B cell (primary cell): ENCODE results near the gene MMP11. TPM values are rescaled to one million over a fixed set of nuclear protein-coding genes. Genes with fewer than 3 reads are reported as not detected.

Source experiments
- ATAC-seq: fragments of 200-7000 bp; cut with Tn5 transposase; one replicate; pipeline ENCODE4 v1.10.0; 2021; ENCODE audit warnings: low read depth, mild to moderate bottlenecking, moderate number of reproducible peaks, moderate library complexity
- CTCF ChIA-PET: fragments of 350-600 bp; sonication (Branson Sonifier 250); formaldehyde crosslinking; loops from one replicate; lab custom pipeline; 2021; ENCODE audit warnings: antibody characterized with exemption, inconsistent platforms; lab: Charles Lee
- POLR2A ChIA-PET: fragments of 350-600 bp; sonication (Branson Sonifier 250); formaldehyde crosslinking; loops from one replicate; lab custom pipeline; 2021; ENCODE audit warnings: antibody characterized with exemption; lab: Charles Lee
- DNase-seq: peaks from one replicate; pipeline ENCODE4 v3.0.0; 2013
- H2AFZ ChIP-seq: 2 replicates; pipeline ENCODE4 v1.6.1; 2012; ENCODE audit warnings: mild to moderate bottlenecking, low read depth, low read length; ENCODE audit not compliant: insufficient read depth, poor library complexity, severe bottlenecking
- H3K27ac ChIP-seq, 2 donors: 1 replicate in 1 of 2; 2 replicates in 1 of 2; pipeline ENCODE4 v1.5.1; 2012 to 2013; ENCODE audit warnings: low read length in 2 of 2, mild to moderate bottlenecking in 2 of 2, moderate library complexity in 1 of 2
- H3K27me3 ChIP-seq, 4 experiments: fragments of 200-600 bp in 1 of 4; sonication (generic) in 1 of 4; replicated peaks in 1 of 4; 1 replicate in 2 of 4; 2 replicates in 2 of 4; pipeline versions ENCODE4 v1.6.1 to v1.7.0; 2013 to 2016; ENCODE audit warnings: low read length in 3 of 4, mild to moderate bottlenecking in 2 of 4, mixed read lengths in 1 of 4, moderate library complexity in 1 of 4; ENCODE audit not compliant: insufficient read depth in 4 of 4, control insufficient read depth in 3 of 4; ENCODE audit errors: control extremely low read depth in 1 of 4
- H3K36me3 ChIP-seq, 2 experiments: replicated peaks in 1 of 2; 1 replicate in 1 of 2; 2 replicates in 1 of 2; pipeline versions ENCODE4 v1.6.1 to v1.7.1; 2013; ENCODE audit warnings: low read length in 1 of 2; ENCODE audit not compliant: insufficient read depth in 2 of 2, control insufficient read depth in 1 of 2; ENCODE audit errors: control extremely low read depth in 1 of 2, extremely low read depth in 1 of 2
- H3K4me1 ChIP-seq, 2 donors: fragments of 200-600 bp in 1 of 2; sonication (generic) in 1 of 2; 1 replicate in 1 of 2; 2 replicates in 1 of 2; pipeline versions ENCODE4 v1.5.1 to v1.6.1; 2013 to 2017; ENCODE audit warnings: low read length in 2 of 2; ENCODE audit not compliant: control insufficient read depth in 2 of 2, insufficient read depth in 2 of 2
- H3K4me2 ChIP-seq: replicated peaks from 2 replicates; pipeline ENCODE3; 2012; ENCODE audit warnings: mild to moderate bottlenecking, low read depth, low read length; ENCODE audit not compliant: poor library complexity, severe bottlenecking
- H3K4me3 ChIP-seq, 5 experiments: fragments of 200-600 bp in 1 of 5; sonication (generic) in 1 of 5; 1 replicate in 3 of 5; 2 replicates in 2 of 5; pipeline versions ENCODE4 v1.5.1 to v1.7.0; 2011 to 2016; ENCODE audit warnings: low read length in 4 of 5, mild to moderate bottlenecking in 4 of 5, low read depth in 2 of 5, control low read depth in 1 of 5, moderate library complexity in 1 of 5; ENCODE audit not compliant: insufficient read depth in 1 of 5; ENCODE audit errors: control extremely low read depth in 1 of 5, extremely low read depth in 1 of 5
- H3K79me2 ChIP-seq: fragments of 200-600 bp; sonication (generic); one replicate; pipeline ENCODE4 v1.6.0; 2016; ENCODE audit warnings: low read length; ENCODE audit not compliant: control insufficient read depth, insufficient read depth
- H3K9ac ChIP-seq: fragments of 200-600 bp; sonication (generic); 2 replicates; pipeline ENCODE4 v1.6.1; 2017; ENCODE audit warnings: mild to moderate bottlenecking, low read length, moderate library complexity
- H3K9me3 ChIP-seq, 3 donors: one replicate each; pipeline versions ENCODE4 v1.6.1 to v1.7.1; 2013; ENCODE audit warnings: low read length in 2 of 3; ENCODE audit not compliant: control insufficient read depth in 2 of 3, insufficient read depth in 1 of 3; ENCODE audit errors: control extremely low read depth in 1 of 3
- H4K20me1 ChIP-seq: 2 replicates; pipeline ENCODE4 v1.6.0; 2012; ENCODE audit warnings: mild to moderate bottlenecking, low read length; ENCODE audit not compliant: insufficient read depth, control insufficient read depth, poor library complexity, severe bottlenecking
- H3K27ac Mint-ChIP-seq: one replicate; pipeline ENCODE4 v1.8.0; 2021; ENCODE audit warnings: mixed read lengths
- H3K27me3 Mint-ChIP-seq: one replicate; pipeline ENCODE4 v1.8.0; 2021; ENCODE audit warnings: mixed read lengths
- H3K4me1 Mint-ChIP-seq: one replicate; pipeline ENCODE4 v1.8.0; 2021; ENCODE audit warnings: mixed read lengths
- H3K4me3 Mint-ChIP-seq: one replicate; pipeline ENCODE4 v1.8.0; 2021; ENCODE audit warnings: mixed read lengths
- H3K9me3 Mint-ChIP-seq: one replicate; pipeline ENCODE4 v1.8.0; 2022; ENCODE audit warnings: mixed read lengths; ENCODE audit not compliant: insufficient read depth
- EZH2 ChIP-seq: IDR thresholded peaks from 2 replicates; pipeline ENCODE4 v1.6.1; 2012; ENCODE audit warnings: borderline replicate concordance, low read depth, mild to moderate bottlenecking, moderate library complexity, low read length; ENCODE audit not compliant: insufficient read depth, poor library complexity, severe bottlenecking
- WGBS: methylation state at CpG from one replicate; pipeline ENCODE4 v1.1.5; 2013; ENCODE audit warnings: missing lambda C conversion rate; ENCODE audit not compliant: insufficient coverage; 5-methylcytosine and 5-hydroxymethylcytosine counted together
- intact Hi-C: fragments of 100-400 bp; cut with micrococcal nuclease; formaldehyde crosslinking; loops from one replicate; pipeline ENCODE4 v1.10.0; 2022
- polyA plus RNA-seq: library from polyadenylated mRNA; depleted of rRNA; stranded (reverse); fragments of >200 nt; gene quantifications from 2 replicates; pipeline ENCODE4 v1.2.3, GENCODE V29; 2012
- total RNA-seq, 2 donors: library from RNA; stranded (reverse); fragments of 120-200 nt in 1 of 2; gene quantifications; 1 replicate in 1 of 2; 2 replicates in 1 of 2; pipeline versions ENCODE4 v1.2.3 to v1.2.4, GENCODE V29; 2013 to 2022
- TF ChIP-seq, protein P1 (sequence below): fragments of 200-600 bp; IDR thresholded peaks from one replicate; pipeline ENCODE4 v1.8.0; 2022; ENCODE audit warnings: antibody characterized with exemption, mild to moderate bottlenecking

MMP11 gene
- total and polyA plus RNA-seq, 2 donors (not counting 1 experiment from before 2014, with no cell fraction given): 11.6 to 19.0 TPM

DNA sequence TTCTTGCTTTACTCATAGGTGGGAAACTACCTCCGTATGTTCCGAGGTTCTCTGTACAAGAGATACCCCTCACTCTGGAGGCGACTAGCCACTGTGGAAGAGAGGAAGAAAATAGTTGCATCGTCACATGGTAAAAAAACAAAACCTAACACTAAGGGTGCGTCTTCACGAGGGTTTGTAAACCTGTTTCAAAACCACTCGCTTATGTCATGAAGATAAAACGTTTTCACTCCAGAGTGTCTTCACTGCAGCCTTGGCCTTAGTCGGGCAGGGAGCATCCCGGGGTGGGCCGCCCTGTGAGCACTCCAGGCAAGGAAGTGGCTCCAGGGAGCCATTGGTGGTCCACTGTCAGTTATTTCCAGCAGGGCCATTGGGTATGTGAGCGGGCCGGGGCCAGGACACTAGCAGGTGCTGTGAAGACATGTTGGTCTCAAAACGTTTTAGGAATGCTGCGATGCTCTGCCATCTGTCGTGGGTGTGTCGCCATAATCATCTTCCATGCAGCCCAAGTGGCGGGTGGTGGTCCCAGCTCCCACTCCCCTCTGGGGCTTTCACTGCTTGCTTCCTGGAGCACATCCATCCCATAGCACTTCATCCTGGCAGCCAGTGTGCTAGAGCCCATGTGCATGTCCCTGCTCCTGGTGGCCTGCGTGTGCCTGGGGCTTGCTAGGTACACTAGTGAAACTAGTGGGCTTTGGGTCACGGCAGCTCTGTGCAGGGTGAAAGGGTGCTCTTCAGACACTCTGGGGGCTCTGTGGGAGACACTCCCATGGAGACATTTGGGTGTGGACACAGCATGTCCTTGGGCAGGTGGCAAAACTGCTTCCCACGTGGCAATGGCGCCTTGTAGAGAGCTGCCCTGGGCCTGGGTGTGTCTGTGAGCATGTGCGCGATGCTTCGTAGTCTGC is 19.3 kb downstream of the MMP11 start:
- Histone ChIP-seq H3K4me2 (no peak overlapping the region), H3K4me1 (peaks cover 31 to 39% of the 10 kb centered on the region in 2 donors), H4K20me1 (peaks cover 59% of the 10 kb centered on the region), H3K79me2 (peaks cover 70% of the 10 kb centered on the region), H2AFZ (no peak overlapping the region), H3K27ac (no peak overlapping the region), H3K4me3 (no peak overlapping the region), H3K9ac (no peak overlapping the region), H3K36me3 (peaks cover 0 to 45% of the 10 kb centered on the region in 2 experiments), H3K9me3 (no peaks in the 10 kb centered on the region), H3K27me3 (no peaks in the 10 kb centered on the region)
- CTCF ChIA-PET: interaction anchor here (0.9 to 1.2 kb wide), 2 partner anchors 23 to 58 kb away, joined by 3 to 5 read pairs; no protein-coding TSS in a partner anchor
- TF ChIP-seq, protein P1, sequence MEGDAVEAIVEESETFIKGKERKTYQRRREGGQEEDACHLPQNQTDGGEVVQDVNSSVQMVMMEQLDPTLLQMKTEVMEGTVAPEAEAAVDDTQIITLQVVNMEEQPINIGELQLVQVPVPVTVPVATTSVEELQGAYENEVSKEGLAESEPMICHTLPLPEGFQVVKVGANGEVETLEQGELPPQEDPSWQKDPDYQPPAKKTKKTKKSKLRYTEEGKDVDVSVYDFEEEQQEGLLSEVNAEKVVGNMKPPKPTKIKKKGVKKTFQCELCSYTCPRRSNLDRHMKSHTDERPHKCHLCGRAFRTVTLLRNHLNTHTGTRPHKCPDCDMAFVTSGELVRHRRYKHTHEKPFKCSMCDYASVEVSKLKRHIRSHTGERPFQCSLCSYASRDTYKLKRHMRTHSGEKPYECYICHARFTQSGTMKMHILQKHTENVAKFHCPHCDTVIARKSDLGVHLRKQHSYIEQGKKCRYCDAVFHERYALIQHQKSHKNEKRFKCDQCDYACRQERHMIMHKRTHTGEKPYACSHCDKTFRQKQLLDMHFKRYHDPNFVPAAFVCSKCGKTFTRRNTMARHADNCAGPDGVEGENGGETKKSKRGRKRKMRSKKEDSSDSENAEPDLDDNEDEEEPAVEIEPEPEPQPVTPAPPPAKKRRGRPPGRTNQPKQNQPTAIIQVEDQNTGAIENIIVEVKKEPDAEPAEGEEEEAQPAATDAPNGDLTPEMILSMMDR: no peak
- no peak for TF ChIP-seq EZH2
- no peak for DNase-seq
- Mint-ChIP-seq H3K27me3 (no peaks in the 10 kb centered on the region), H3K27ac (no peak overlapping the region), H3K4me1 (peaks cover 39% of the 10 kb centered on the region), H3K9me3 (no peaks in the 10 kb centered on the region), H3K4me3 (no peak overlapping the region)
- intact Hi-C loops: no loop called here
- POLR2A ChIA-PET: no interaction called here
- ATAC-seq: no peak
- 95% methylated on average over 19 of the region's 25 CpGs for WGBS

DNA sequence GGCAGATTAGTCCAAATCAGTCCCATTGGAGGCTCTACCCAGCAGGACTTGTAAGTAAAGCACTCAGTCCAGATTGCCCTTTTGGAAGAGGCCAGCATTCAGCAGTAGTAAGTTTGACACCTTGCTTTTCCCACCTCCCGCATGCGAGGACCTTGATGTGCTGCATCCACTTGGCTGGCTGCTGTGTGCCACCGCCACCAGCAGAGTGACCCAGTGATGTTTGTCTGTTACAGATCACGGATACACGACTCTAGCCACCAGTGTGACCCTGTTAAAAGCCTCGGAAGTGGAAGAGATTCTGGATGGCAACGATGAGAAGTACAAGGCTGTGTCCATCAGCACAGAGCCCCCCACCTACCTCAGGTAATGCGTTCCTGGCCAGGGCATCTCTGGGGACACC is 20.7 kb downstream of the MMP11 start:
- Histone ChIP-seq H3K4me1 (peaks cover 27 to 35% of the 10 kb centered on the region in 2 donors), H3K36me3 (peaks cover 0 to 51% of the 10 kb centered on the region in 2 experiments), H2AFZ (no peak overlapping the region), H3K27me3 (no peaks in the 10 kb centered on the region), H3K4me3 (no peak overlapping the region), H3K79me2 (peaks cover 67% of the 10 kb centered on the region), H4K20me1 (peaks cover 50% of the 10 kb centered on the region), H3K27ac (no peak overlapping the region), H3K9ac (no peak overlapping the region), H3K9me3 (no peaks in the 10 kb centered on the region), H3K4me2 (no peak overlapping the region)
- no peak for DNase-seq
- Mint-ChIP-seq H3K9me3 (no peaks in the 10 kb centered on the region), H3K27ac (no peak overlapping the region), H3K27me3 (no peaks in the 10 kb centered on the region), H3K4me1 (peaks cover 34% of the 10 kb centered on the region), H3K4me3 (no peak overlapping the region)
- intact Hi-C loops: no loop called here
- WGBS: over 99% methylated on average over 7 of the region's 8 CpGs
- TF ChIP-seq, protein P1: no peak
- TF ChIP-seq EZH2: no peak
- POLR2A ChIA-PET: interaction anchor here (0.6 kb wide), 1 partner anchor 160 kb away, joined by 3 read pairs; no protein-coding TSS in a partner anchor
- CTCF ChIA-PET: interaction anchor here (1.2 kb wide), 1 partner anchor 24 kb away, joined by 5 read pairs; no protein-coding TSS in a partner anchor
- ATAC-seq: no peak
